GM12875 (cell line): ENCODE results near the gene PARP8.

Experiments
- H3K4me3 ChIP-seq: one replicate; pipeline ENCODE4 v1.5.1; 2011; ENCODE audit warnings: low read depth, low read length, control low read depth
- TF ChIP-seq, protein P1 (sequence below): IDR thresholded peaks from 2 replicates; pipeline ENCODE4 v1.5.1; 2011; ENCODE audit warnings: low read depth, mild to moderate bottlenecking, control low read depth, inconsistent platforms, low read length, moderate library complexity, borderline replicate concordance; ENCODE audit not compliant: insufficient read depth

Gene PARP8

DNA sequence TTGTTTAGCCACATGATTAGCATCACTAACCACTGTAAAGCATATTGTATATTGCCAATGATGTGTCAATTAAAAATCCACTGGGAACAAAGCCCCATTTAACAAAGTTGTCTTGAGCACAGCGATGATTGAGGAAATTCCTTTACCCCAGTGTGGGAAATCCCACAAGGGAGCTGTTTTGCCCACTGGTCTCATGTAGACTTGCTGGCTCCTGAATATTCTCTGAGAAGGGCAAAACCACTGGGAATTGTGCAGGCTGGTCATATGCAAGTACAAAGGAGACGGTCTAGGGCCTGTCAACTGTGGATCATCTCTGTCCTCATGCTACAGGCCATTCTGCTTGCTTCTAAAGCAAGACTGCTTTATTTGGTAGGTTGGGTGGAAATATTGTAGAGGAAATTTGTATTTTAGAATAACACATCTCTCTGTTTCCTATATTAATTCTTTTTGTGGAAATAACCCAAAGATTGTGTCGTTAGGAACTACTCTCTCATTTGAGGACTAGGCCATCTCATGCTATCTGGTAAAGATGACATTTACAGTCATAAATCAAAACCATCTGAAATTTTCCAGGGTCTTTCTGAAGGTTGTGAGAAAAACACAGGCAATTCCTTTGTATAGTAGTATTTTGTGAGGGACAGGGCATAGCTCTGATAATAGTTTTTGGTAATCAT lies 60.2 kb downstream of the PARP8 start:
- no peak overlapping the region for H3K4me3 ChIP-seq
- TF ChIP-seq, protein P1, sequence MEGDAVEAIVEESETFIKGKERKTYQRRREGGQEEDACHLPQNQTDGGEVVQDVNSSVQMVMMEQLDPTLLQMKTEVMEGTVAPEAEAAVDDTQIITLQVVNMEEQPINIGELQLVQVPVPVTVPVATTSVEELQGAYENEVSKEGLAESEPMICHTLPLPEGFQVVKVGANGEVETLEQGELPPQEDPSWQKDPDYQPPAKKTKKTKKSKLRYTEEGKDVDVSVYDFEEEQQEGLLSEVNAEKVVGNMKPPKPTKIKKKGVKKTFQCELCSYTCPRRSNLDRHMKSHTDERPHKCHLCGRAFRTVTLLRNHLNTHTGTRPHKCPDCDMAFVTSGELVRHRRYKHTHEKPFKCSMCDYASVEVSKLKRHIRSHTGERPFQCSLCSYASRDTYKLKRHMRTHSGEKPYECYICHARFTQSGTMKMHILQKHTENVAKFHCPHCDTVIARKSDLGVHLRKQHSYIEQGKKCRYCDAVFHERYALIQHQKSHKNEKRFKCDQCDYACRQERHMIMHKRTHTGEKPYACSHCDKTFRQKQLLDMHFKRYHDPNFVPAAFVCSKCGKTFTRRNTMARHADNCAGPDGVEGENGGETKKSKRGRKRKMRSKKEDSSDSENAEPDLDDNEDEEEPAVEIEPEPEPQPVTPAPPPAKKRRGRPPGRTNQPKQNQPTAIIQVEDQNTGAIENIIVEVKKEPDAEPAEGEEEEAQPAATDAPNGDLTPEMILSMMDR: no peak

DNA sequence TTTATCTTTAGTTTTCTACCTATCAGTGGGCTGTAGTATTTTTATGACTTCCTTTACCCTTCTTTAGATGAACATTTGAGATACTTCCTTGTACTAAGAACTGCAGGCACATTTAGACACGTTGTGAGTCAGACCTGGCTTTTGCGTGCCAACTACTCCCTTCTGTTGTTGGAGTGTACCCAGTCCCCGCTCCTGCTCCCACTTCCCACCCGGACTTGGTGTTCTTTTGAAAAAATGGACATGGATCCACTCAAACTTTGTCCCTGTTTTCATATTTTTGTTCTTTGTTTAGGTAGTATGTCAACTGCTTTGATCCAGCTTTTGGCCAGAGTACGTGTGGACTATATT lies 60.7 kb downstream of the PARP8 start:
- no peak overlapping the region for H3K4me3 ChIP-seq
- TF ChIP-seq, protein P1: no peak

DNA sequence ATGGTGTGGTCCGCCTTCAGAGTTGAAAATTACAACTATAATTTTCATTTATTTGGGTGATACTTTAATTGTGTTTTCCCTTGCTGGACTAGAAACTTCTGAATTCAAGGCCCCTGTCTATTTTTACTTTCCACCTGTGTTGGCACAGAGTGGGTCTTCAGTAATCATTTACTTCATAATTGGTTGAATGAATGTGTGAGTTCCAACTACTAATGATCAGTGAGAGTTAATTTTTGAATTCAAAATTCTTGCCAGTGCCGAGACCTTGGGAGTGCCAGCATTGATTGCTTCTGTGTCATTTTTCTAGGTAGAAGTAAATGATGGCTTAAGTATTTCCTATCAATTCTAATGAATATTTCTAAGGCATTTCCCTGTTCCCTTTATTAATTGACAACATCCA lies 61.4 kb downstream of the PARP8 start:
- TF ChIP-seq, protein P1: no peak
- no peak overlapping the region for H3K4me3 ChIP-seq

DNA sequence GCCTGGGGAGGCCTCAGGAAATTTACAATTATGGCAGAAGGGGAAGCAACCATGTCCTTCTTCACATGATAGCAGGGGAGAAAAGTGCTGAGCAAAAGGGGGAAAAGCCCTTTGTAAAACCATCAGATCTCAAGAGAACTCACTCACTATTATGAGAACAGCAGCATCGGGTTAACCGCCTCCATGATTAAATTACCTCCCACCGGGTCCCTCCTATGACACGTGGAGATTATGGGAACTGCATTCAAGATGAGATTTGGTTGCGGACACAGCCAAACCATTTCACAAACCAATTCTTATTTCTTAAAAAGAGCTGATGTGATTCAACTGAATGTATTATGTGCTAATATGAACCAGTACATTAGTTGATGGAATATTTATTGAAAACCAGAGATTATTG lies 63.9 kb downstream of the PARP8 start:
- H3K4me3 ChIP-seq: no peak overlapping the region
- TF ChIP-seq, protein P1: no peak

DNA sequence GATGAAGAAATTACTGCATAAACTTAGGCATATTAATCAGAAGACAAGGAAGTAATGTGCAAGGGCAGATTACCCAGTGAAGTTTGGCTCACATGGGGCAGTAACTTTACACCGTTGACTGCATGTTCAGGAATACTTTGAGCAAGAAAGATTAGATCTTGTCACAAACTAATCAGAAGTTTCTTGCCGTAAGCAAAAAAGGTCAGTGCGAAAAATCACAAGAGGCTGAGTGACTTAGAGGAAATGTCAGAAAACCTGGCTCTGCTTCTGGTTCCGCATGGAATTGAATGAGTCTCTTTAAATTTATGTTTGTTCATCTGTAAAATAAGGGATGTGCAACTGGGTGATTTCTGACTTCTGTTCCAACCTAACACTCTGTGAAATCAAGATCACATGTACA lies 64.4 kb downstream of the PARP8 start:
- TF ChIP-seq, protein P1: no peak
- H3K4me3 ChIP-seq: no peak overlapping the region

DNA sequence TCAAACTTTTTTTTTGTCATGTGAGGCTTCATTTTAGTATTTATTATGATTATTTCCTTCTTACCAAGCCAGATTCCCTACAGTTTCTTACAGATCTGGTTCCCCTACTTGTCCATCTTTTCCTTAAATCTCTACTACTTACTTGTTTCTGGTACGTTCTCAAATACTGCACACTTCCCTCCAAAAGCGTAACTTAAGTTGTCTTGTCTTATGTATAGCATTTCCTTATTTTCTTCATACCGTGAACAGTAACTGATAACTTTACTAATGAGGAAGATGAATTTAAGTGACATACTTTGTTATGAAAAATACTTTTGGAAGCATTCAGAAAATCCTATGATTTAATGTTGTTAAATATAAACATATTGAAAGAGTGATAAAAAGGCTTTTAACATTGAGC lies 67.3 kb downstream of the PARP8 start:
- H3K4me3 ChIP-seq: no peak overlapping the region
- TF ChIP-seq, protein P1: no peak

DNA sequence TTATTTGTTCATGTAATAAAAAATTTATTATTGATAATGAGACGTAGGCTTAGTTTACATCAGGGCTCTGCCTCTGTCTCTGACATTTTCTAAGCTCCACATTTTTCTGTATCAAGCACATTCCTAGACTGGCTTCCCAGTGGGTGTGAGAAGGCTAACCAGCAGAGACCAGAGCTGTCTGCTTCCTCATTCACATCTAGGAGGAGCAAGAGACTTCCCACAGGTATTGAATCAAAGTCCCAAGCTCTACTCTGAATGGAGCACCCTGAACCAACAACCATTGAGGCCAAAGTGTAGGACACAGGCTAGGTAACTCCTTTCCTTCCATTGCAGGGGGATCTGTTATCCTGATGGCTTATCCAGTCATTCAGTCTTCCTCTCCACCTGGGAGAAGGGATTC lies 72.4 kb downstream of the PARP8 start:
- TF ChIP-seq, protein P1: no peak
- no peak overlapping the region for H3K4me3 ChIP-seq
